Prostate gland (tissue), 2 donors: Measurements from ENCODE around the gene UVSSA. TPM values are rescaled to one million over a fixed set of nuclear protein-coding genes. Genes with fewer than 3 reads are reported as not detected.

Source experiments
- DNase-seq: peaks from one replicate; pipeline ENCODE4 v3.0.0-alpha.2; 2019; ENCODE audit warnings: low spot score
- H3K27ac ChIP-seq, 2 donors: fragments of 200-600 bp; sonication (generic); 2 replicates each; pipeline ENCODE4 v1.5.1; 2017 to 2019
- H3K27me3 ChIP-seq: fragments of 200-600 bp; sonication (generic); replicated peaks from 2 replicates; pipeline ENCODE4 v1.5.1; 2019; ENCODE audit not compliant: insufficient read depth
- H3K36me3 ChIP-seq, 2 donors: fragments of 200-600 bp; sonication (generic); 1 replicate in 1 of 2; 2 replicates in 1 of 2; pipeline versions ENCODE4 v1.5.1 to v1.8.1; 2017 to 2019
- H3K4me1 ChIP-seq: fragments of 200-600 bp; sonication (generic); replicated peaks from 2 replicates; pipeline ENCODE4 v1.5.1; 2019
- H3K4me3 ChIP-seq, 2 donors: fragments of 200-600 bp; sonication (generic); 2 replicates each; pipeline ENCODE4 v1.5.1; 2017 to 2019
- H3K9me3 ChIP-seq: fragments of 200-600 bp; sonication (generic); 2 replicates; pipeline ENCODE4 v1.5.1; 2017
- POLR2A ChIP-seq: fragments of 450-650 bp; IDR thresholded peaks from one replicate; pipeline ENCODE4 v1.6.1; 2016; ENCODE audit warnings: antibody characterized with exemption, mild to moderate bottlenecking
- POLR2AphosphoS5 ChIP-seq: sonication (generic); formaldehyde crosslinking; IDR thresholded peaks from one replicate; pipeline ENCODE4 v1.6.1; 2017; ENCODE audit warnings: antibody characterized with exemption
- WGBS: methylation state at CpG from one replicate; pipeline ENCODE4 v1.1.5; 2018; 5-methylcytosine and 5-hydroxymethylcytosine counted together
- intact Hi-C: fragments of 100-400 bp; cut with DNase I; formaldehyde crosslinking; loops from one replicate; pipeline ENCODE4 v1.14.2; 2022
- total RNA-seq, 2 donors: library from RNA; depleted of rRNA; stranded (reverse); fragments of >200 nt; gene quantifications; one replicate each; pipeline ENCODE4 v1.1.0, GENCODE V29; 2016
- TF ChIP-seq, protein P1 (sequence below), 4 experiments: fragments of 200-600 bp in 2 of 4; fragments of 450-650 bp in 2 of 4; sonication (generic) in 2 of 4; IDR thresholded peaks; 1 replicate in 3 of 4; 2 replicates in 1 of 4; pipeline ENCODE4 v1.5.1; 2016 to 2019; ENCODE audit warnings: antibody characterized with exemption in 4 of 4, mild to moderate bottlenecking in 2 of 4, moderate library complexity in 2 of 4

UVSSA gene
- total RNA-seq, 2 donors from 2014 or later: 20.8 to 47.9 TPM

DNA sequence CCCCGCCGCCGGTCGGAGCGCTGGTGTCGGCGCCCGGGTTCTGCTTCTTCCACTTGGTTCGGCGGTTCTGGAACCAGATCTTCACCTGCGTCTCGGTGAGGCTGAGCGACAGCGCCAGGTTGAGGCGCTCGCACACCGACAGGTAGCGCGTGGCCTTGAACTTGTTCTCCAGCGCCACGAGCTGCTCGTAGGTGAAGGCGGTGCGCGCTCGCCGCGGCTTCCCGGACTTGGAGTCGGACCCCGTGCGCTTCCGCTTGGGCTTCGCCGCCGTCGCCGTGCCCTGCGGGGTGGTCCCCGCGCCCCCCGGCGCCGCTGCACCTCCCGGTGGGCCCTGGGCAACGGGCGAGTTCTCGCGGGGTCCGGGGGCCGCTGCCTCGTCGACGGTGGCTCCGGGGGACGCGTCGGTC is 56.2 kb downstream of the UVSSA start:
- Histone ChIP-seq H3K27ac (no peak overlapping the region), H3K27me3 (peaks cover 90% of the 10 kb centered on the region), H3K9me3 (no peaks in the 10 kb centered on the region), H3K36me3 (no peaks in the 10 kb centered on the region), H3K4me1 (peaks cover 6% of the 10 kb centered on the region), H3K4me3 (no peak overlapping the region)
- no peak for DNase-seq
- 4% methylated on average over 23 of the region's 58 CpGs for WGBS
- TF ChIP-seq POLR2AphosphoS5 (no peak), POLR2A (no peak)
- TF ChIP-seq, protein P1, sequence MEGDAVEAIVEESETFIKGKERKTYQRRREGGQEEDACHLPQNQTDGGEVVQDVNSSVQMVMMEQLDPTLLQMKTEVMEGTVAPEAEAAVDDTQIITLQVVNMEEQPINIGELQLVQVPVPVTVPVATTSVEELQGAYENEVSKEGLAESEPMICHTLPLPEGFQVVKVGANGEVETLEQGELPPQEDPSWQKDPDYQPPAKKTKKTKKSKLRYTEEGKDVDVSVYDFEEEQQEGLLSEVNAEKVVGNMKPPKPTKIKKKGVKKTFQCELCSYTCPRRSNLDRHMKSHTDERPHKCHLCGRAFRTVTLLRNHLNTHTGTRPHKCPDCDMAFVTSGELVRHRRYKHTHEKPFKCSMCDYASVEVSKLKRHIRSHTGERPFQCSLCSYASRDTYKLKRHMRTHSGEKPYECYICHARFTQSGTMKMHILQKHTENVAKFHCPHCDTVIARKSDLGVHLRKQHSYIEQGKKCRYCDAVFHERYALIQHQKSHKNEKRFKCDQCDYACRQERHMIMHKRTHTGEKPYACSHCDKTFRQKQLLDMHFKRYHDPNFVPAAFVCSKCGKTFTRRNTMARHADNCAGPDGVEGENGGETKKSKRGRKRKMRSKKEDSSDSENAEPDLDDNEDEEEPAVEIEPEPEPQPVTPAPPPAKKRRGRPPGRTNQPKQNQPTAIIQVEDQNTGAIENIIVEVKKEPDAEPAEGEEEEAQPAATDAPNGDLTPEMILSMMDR (IDR thresholded peaks at IDR 0.05): no peak
- intact Hi-C loops: no loop called here

DNA sequence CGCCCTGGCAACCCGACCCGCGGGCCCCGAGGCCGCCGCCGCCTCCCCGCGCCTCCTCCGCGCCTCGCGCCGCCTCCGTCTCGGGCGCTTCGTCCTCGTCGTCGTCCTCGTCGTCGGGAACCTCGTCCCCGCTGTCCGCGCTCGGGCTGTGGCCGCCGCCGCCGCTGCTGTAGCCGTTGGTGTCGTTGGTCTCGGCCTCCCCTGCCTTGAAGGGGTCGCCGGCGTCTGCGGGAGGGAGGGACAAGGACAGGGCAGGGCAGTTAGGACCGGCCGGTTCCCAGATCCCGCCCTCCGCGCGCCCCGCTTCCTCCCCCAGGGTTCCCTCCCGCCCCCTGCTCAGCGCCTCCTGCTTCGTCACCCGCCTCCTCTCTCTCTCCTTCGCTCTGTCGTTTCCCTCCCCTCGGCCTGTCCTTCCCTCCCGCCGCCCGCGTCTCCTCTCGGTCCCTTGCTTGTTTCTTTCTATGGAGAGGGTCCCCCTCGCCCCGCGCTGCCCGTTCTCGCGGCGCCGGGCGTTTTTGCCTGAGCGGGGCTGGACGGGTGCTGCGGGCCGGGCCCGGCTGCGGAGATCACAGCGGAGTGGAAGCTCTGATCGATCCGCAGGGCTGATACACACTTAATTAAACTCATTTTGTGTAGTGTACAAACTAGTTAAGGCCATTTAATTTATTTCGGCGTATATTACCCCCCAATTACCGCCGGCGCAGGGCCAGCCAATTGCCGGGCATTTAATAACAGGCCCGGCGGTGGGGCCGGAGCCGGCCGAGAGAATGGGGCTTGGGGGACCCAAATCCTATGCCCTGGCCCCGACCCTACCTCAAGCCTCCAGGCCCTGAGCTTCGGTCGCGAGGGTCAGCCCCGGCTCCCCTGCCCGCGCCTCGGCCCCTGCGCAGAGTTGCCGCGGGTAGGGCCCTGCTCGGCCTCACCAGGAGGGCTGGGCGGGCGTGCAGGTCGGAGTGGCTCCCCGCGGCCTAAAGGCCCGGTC is 56.9 kb downstream of the UVSSA start:
- H3K4me1 ChIP-seq: peaks cover 6% of the 10 kb centered on the region
- no peaks in the 10 kb centered on the region for H3K36me3 ChIP-seq
- no peak overlapping the region for H3K4me3 ChIP-seq
- WGBS: 2% methylated on average over 67 of the region's 107 CpGs
- intact Hi-C loops: no loop called here
- TF ChIP-seq, protein P1 (IDR thresholded peaks at IDR 0.05): no peak
- TF ChIP-seq POLR2A (no peak), POLR2AphosphoS5 (no peak)
- no peak for DNase-seq
- no peak overlapping the region for H3K27ac ChIP-seq
- H3K27me3 ChIP-seq: peaks cover 94% of the 10 kb centered on the region
- no peaks in the 10 kb centered on the region for H3K9me3 ChIP-seq

DNA sequence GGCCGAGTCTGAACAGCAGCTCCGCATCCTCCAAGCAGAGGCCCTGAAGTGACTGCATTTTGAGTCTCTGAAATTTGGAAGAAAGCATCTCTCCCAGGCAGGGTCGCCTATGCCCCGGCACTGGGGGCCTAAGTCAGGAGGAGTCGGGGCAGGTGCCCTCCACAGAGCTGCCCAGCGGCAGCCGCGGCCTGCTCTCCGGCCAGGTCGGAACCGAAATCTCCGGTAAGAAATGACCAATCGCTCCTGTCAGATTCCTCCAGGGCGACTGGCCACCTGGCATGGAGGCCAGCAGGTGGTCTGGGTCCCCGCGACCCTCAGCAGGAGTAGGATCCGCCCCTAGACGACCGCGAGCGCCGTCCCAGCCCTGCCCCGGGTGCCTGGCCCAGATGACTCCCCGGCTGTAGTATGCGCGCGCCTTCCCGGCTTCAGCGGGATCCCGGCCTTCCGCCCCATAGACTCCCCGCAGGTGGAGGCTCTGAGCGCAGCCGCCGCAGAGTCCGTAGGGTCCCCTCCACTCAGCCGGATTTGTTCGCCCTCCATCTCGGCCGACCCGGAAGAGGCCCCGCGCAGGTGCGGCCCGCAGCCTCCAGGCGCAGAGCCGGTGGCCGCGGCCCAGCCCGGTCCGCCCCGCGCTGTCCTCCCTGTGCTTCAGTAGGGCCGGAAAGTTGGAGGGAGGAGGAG is 57.7 kb downstream of the UVSSA start:
- TF ChIP-seq, protein P1 (IDR thresholded peaks at IDR 0.05): no peak
- TF ChIP-seq POLR2A: no peak
- no peak for TF ChIP-seq POLR2AphosphoS5
- H3K4me1 ChIP-seq: peaks cover 6% of the 10 kb centered on the region
- H3K9me3 ChIP-seq: no peaks in the 10 kb centered on the region
- intact Hi-C loops: no loop called here
- no peak overlapping the region for H3K4me3 ChIP-seq
- WGBS: 6% methylated on average over 50 of the region's 54 CpGs
- peaks cover 94% of the 10 kb centered on the region for H3K27me3 ChIP-seq
- no peak overlapping the region for H3K27ac ChIP-seq
- DNase-seq: peak; percentile 2
- no peaks in the 10 kb centered on the region for H3K36me3 ChIP-seq

DNA sequence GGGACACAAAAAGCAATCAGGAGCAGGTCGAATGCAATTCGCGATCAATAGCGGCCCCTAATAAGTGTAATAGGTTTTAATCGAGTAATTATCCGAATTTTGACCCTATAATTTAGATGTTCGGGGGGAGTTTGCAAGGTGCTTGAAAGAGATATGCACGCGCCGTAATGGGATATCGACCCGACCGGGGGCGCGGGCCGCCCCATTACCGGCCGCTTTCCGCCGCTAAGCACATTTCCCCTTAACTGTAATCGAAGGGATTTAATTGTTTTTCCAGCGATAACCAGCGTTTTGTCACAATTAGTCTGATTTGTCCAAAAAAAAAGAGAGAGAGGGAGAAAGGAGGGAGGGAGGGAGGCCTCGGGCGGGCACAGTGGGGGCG is 58.2 kb downstream of the UVSSA start:
- Histone ChIP-seq H3K9me3 (no peaks in the 10 kb centered on the region), H3K27ac (no peak overlapping the region), H3K27me3 (peaks cover 91% of the 10 kb centered on the region), H3K4me3 (no peak overlapping the region), H3K4me1 (peaks cover 6% of the 10 kb centered on the region), H3K36me3 (no peaks in the 10 kb centered on the region)
- DNase-seq: no peak
- TF ChIP-seq POLR2A (no peak), POLR2AphosphoS5 (no peak)
- TF ChIP-seq, protein P1 (IDR thresholded peaks at IDR 0.05): no peak
- 6% methylated on average over 26 of the region's 26 CpGs for WGBS
- intact Hi-C loops: no loop called here
